ENCODE data around the gene IKZF2.

The IKZF2 gene

GRCh38 chr2:213185147-213185822 is 33.9 kb upstream of the IKZF2 start:
- CTCF ChIA-PET = no interaction called here

GRCh38 chr2:213181712-213182111 is 30.3 kb upstream of the IKZF2 start:
- Histone ChIP-seq H3K36me3 (ENCODE audit: control insufficient read depth in 4 of 4, insufficient read depth in 4 of 4, low read length in 3 of 4) (no peaks in the 10 kb centered on the region), H3K9me3 (ENCODE audit: control extremely low read depth in 1 of 5, control insufficient read depth in 4 of 5, insufficient read depth in 2 of 5, low read depth in 1 of 5, low read length in 4 of 5) (peaks cover 0 to 2% (median 0%) of the 10 kb centered on the region in 5 experiments), H3K4me1 (ENCODE audit: control extremely low read depth in 1 of 4, control insufficient read depth in 4 of 4, insufficient read depth in 4 of 4, low read length in 3 of 4) (no peaks in the 10 kb centered on the region), H3K27ac (ENCODE audit: insufficient read depth in 1 of 2, low read depth in 1 of 2, low read length in 2 of 2, poor library complexity in 1 of 2, severe bottlenecking in 2 of 2) (no peak overlapping the region), H3K4me3 (ENCODE audit: control insufficient read depth in 1 of 7, extremely low read depth in 1 of 7, insufficient read depth in 4 of 7, low read depth in 2 of 7, low read length in 6 of 7) (no peak overlapping the region), H3K27me3 (replicated peaks in 2 of 5; ENCODE audit: control insufficient read depth in 4 of 5, insufficient read depth in 5 of 5, low read length in 4 of 5) (no peaks in the 10 kb centered on the region)
- POLR2A ChIA-PET = no interaction called here
- CTCF ChIA-PET = no interaction called here
- no peak for DNase-seq

More at GRCh38 chr2:213185147-213185822, 33.9 kb upstream of the IKZF2 start:
- WGBS (ENCODE audit: insufficient coverage) = 100% methylated on average over 1 of the region's 3 CpGs
- H3K36me3 ChIP-seq (ENCODE audit: control insufficient read depth in 4 of 4, insufficient read depth in 4 of 4, low read length in 3 of 4) = no peaks in the 10 kb centered on the region
- no peak for DNase-seq
- no peak overlapping the region for H3K27ac ChIP-seq (ENCODE audit: insufficient read depth in 1 of 2, low read depth in 1 of 2, low read length in 2 of 2, poor library complexity in 1 of 2, severe bottlenecking in 2 of 2)
- no peak overlapping the region for H3K4me3 ChIP-seq (ENCODE audit: control insufficient read depth in 1 of 7, extremely low read depth in 1 of 7, insufficient read depth in 4 of 7, low read depth in 2 of 7, low read length in 6 of 7)
- no peaks in the 10 kb centered on the region for H3K27me3 ChIP-seq (replicated peaks in 2 of 5; ENCODE audit: control insufficient read depth in 4 of 5, insufficient read depth in 5 of 5, low read length in 4 of 5)
- no peaks in the 10 kb centered on the region for H3K4me1 ChIP-seq (ENCODE audit: control extremely low read depth in 1 of 4, control insufficient read depth in 4 of 4, insufficient read depth in 4 of 4, low read length in 3 of 4)
- POLR2A ChIA-PET = interaction anchor here (0.5 kb wide), 1 partner anchor 1075 kb away, joined by 5 read pairs; no protein-coding TSS in a partner anchor
- H3K9me3 ChIP-seq (ENCODE audit: control extremely low read depth in 1 of 5, control insufficient read depth in 4 of 5, insufficient read depth in 2 of 5, low read depth in 1 of 5, low read length in 4 of 5) = no peaks in the 10 kb centered on the region

GRCh38 chr2:213177679-213178078 is 26.3 kb upstream of the IKZF2 start:
- Histone ChIP-seq H3K27me3 (replicated peaks in 2 of 5; ENCODE audit: control insufficient read depth in 4 of 5, insufficient read depth in 5 of 5, low read length in 4 of 5) (no peaks in the 10 kb centered on the region), H3K36me3 (ENCODE audit: control insufficient read depth in 4 of 4, insufficient read depth in 4 of 4, low read length in 3 of 4) (no peaks in the 10 kb centered on the region), H3K27ac (ENCODE audit: insufficient read depth in 1 of 2, low read depth in 1 of 2, low read length in 2 of 2, poor library complexity in 1 of 2, severe bottlenecking in 2 of 2) (no peak overlapping the region), H3K4me3 (ENCODE audit: control insufficient read depth in 1 of 7, extremely low read depth in 1 of 7, insufficient read depth in 4 of 7, low read depth in 2 of 7, low read length in 6 of 7) (no peak overlapping the region), H3K4me1 (ENCODE audit: control extremely low read depth in 1 of 4, control insufficient read depth in 4 of 4, insufficient read depth in 4 of 4, low read length in 3 of 4) (no peaks in the 10 kb centered on the region), H3K9me3 (ENCODE audit: control extremely low read depth in 1 of 5, control insufficient read depth in 4 of 5, insufficient read depth in 2 of 5, low read depth in 1 of 5, low read length in 4 of 5) (peaks cover 0 to 3% (median 0%) of the 10 kb centered on the region in 5 experiments)
- WGBS (ENCODE audit: insufficient coverage) = no CpG with 5 or more reads among the region's 1 CpG
- CTCF ChIA-PET = interaction anchor here (1.0 kb wide), 1 partner anchor 15 kb away, joined by 3 read pairs; no protein-coding TSS in a partner anchor
- POLR2A ChIA-PET = no interaction called here
- no peak for DNase-seq

- no peak overlapping the region for H3K27ac ChIP-seq (ENCODE audit: insufficient read depth in 1 of 2, low read depth in 1 of 2, low read length in 2 of 2, poor library complexity in 1 of 2, severe bottlenecking in 2 of 2)
- no peaks in the 10 kb centered on the region for H3K36me3 ChIP-seq (ENCODE audit: control insufficient read depth in 4 of 4, insufficient read depth in 4 of 4, low read length in 3 of 4)
- no peaks in the 10 kb centered on the region for H3K27me3 ChIP-seq (replicated peaks in 2 of 5; ENCODE audit: control insufficient read depth in 4 of 5, insufficient read depth in 5 of 5, low read length in 4 of 5)
- ChIA-PET POLR2A (no interaction called here), CTCF (no interaction called here)
- WGBS (ENCODE audit: insufficient coverage) = 100% methylated on average over 1 of the region's 1 CpG
- DNase-seq = no peak
- H3K9me3 ChIP-seq (ENCODE audit: control extremely low read depth in 1 of 5, control insufficient read depth in 4 of 5, insufficient read depth in 2 of 5, low read depth in 1 of 5, low read length in 4 of 5) = peaks cover 0 to 3% (median 0%) of the 10 kb centered on the region in 5 experiments
- no peak overlapping the region for H3K4me3 ChIP-seq (ENCODE audit: control insufficient read depth in 1 of 7, extremely low read depth in 1 of 7, insufficient read depth in 4 of 7, low read depth in 2 of 7, low read length in 6 of 7)
- H3K4me1 ChIP-seq (ENCODE audit: control extremely low read depth in 1 of 4, control insufficient read depth in 4 of 4, insufficient read depth in 4 of 4, low read length in 3 of 4) = no peaks in the 10 kb centered on the region
Measured at GRCh38 chr2:213175673-213176247, 24.3 kb upstream of the IKZF2 start.

GRCh38 chr2:213172641-213173040 is 21.2 kb upstream of the IKZF2 start:
- no peak for DNase-seq
- no peaks in the 10 kb centered on the region for H3K4me1 ChIP-seq (ENCODE audit: control extremely low read depth in 1 of 4, control insufficient read depth in 4 of 4, insufficient read depth in 4 of 4, low read length in 3 of 4)
- peaks cover 0 to 3% (median 0%) of the 10 kb centered on the region in 5 experiments for H3K9me3 ChIP-seq (ENCODE audit: control extremely low read depth in 1 of 5, control insufficient read depth in 4 of 5, insufficient read depth in 2 of 5, low read depth in 1 of 5, low read length in 4 of 5)
- ChIA-PET CTCF (interaction anchor here (0.6 to 1.1 kb wide), 4 partner anchors 9 to 484 kb away, joined by 3 read pairs; no protein-coding TSS in a partner anchor), POLR2A (interaction anchor here (0.6 kb wide), 1 partner anchor 1380 kb away, joined by 3 read pairs; no protein-coding TSS in a partner anchor)
- 100% methylated on average over 1 of the region's 1 CpG for WGBS (ENCODE audit: insufficient coverage)
- no peak overlapping the region for H3K4me3 ChIP-seq (ENCODE audit: control insufficient read depth in 1 of 7, extremely low read depth in 1 of 7, insufficient read depth in 4 of 7, low read depth in 2 of 7, low read length in 6 of 7)
- no peak overlapping the region for H3K27ac ChIP-seq (ENCODE audit: insufficient read depth in 1 of 2, low read depth in 1 of 2, low read length in 2 of 2, poor library complexity in 1 of 2, severe bottlenecking in 2 of 2)
- no peaks in the 10 kb centered on the region for H3K27me3 ChIP-seq (replicated peaks in 2 of 5; ENCODE audit: control insufficient read depth in 4 of 5, insufficient read depth in 5 of 5, low read length in 4 of 5)
- no peaks in the 10 kb centered on the region for H3K36me3 ChIP-seq (ENCODE audit: control insufficient read depth in 4 of 4, insufficient read depth in 4 of 4, low read length in 3 of 4)

GRCh38 chr2:213171147-213171546 is 19.7 kb upstream of the IKZF2 start:
- Histone ChIP-seq H3K4me1 (ENCODE audit: control extremely low read depth in 1 of 4, control insufficient read depth in 4 of 4, insufficient read depth in 4 of 4, low read length in 3 of 4) (no peaks in the 10 kb centered on the region), H3K36me3 (ENCODE audit: control insufficient read depth in 4 of 4, insufficient read depth in 4 of 4, low read length in 3 of 4) (no peaks in the 10 kb centered on the region), H3K9me3 (ENCODE audit: control extremely low read depth in 1 of 5, control insufficient read depth in 4 of 5, insufficient read depth in 2 of 5, low read depth in 1 of 5, low read length in 4 of 5) (no peaks in the 10 kb centered on the region), H3K27me3 (replicated peaks in 2 of 5; ENCODE audit: control insufficient read depth in 4 of 5, insufficient read depth in 5 of 5, low read length in 4 of 5) (no peaks in the 10 kb centered on the region), H3K27ac (ENCODE audit: insufficient read depth in 1 of 2, low read depth in 1 of 2, low read length in 2 of 2, poor library complexity in 1 of 2, severe bottlenecking in 2 of 2) (no peak overlapping the region), H3K4me3 (ENCODE audit: control insufficient read depth in 1 of 7, extremely low read depth in 1 of 7, insufficient read depth in 4 of 7, low read depth in 2 of 7, low read length in 6 of 7) (no peak overlapping the region)
- no peak for DNase-seq
- WGBS (ENCODE audit: insufficient coverage) = 100% methylated on average over 1 of the region's 4 CpGs
- CTCF ChIA-PET = no interaction called here
- POLR2A ChIA-PET = interaction anchor here (0.5 kb wide), 1 partner anchor 19 kb away, joined by 3 read pairs; no protein-coding TSS in a partner anchor

- Histone ChIP-seq H3K27ac (ENCODE audit: insufficient read depth in 1 of 2, low read depth in 1 of 2, low read length in 2 of 2, poor library complexity in 1 of 2, severe bottlenecking in 2 of 2) (no peak overlapping the region), H3K36me3 (ENCODE audit: control insufficient read depth in 4 of 4, insufficient read depth in 4 of 4, low read length in 3 of 4) (no peaks in the 10 kb centered on the region), H3K9me3 (ENCODE audit: control extremely low read depth in 1 of 5, control insufficient read depth in 4 of 5, insufficient read depth in 2 of 5, low read depth in 1 of 5, low read length in 4 of 5) (no peaks in the 10 kb centered on the region), H3K4me1 (ENCODE audit: control extremely low read depth in 1 of 4, control insufficient read depth in 4 of 4, insufficient read depth in 4 of 4, low read length in 3 of 4) (peaks cover 0 to 2% (median under 1%) of the 10 kb centered on the region in 4 experiments), H3K4me3 (ENCODE audit: control insufficient read depth in 1 of 7, extremely low read depth in 1 of 7, insufficient read depth in 4 of 7, low read depth in 2 of 7, low read length in 6 of 7) (no peak overlapping the region), H3K27me3 (replicated peaks in 2 of 5; ENCODE audit: control insufficient read depth in 4 of 5, insufficient read depth in 5 of 5, low read length in 4 of 5) (no peaks in the 10 kb centered on the region)
- ChIA-PET POLR2A (interaction anchor here (0.6 kb wide), 1 partner anchor 31 kb away, joined by 3 read pairs; no protein-coding TSS in a partner anchor), CTCF (interaction anchor here (0.7 kb wide), 1 partner anchor 229 kb away, joined by 3 read pairs; no protein-coding TSS in a partner anchor)
- 100% methylated on average over 1 of the region's 2 CpGs for WGBS (ENCODE audit: insufficient coverage)
- peak in 2 of 3 donors; percentile 25 to 45 for DNase-seq
Measured at GRCh38 chr2:213167271-213167930, 16.0 kb upstream of the IKZF2 start.

All from common myeloid progenitor, CD34-positive (primary cell).